DOHH2 (cell line): ENCODE data around the gene IFITM1.

Experiments used
- H3F3A ChIP-seq: fragments of 200-600 bp; sonication (generic), shearing (Covaris generic); 2 replicates; pipeline ENCODE4 v1.6.0; 2016; ENCODE audit warnings: antibody characterized with exemption, mild to moderate bottlenecking; ENCODE audit not compliant: control insufficient read depth, insufficient read depth
- H3K27ac ChIP-seq: fragments of 200-600 bp; sonication (generic); 2 replicates; pipeline ENCODE4 v1.5.1; 2014; ENCODE audit warnings: low read depth, mild to moderate bottlenecking, low read length, moderate library complexity
- H3K27me3 ChIP-seq: fragments of 200-600 bp; sonication (generic); 2 replicates; pipeline ENCODE4 v1.6.1; 2014; ENCODE audit warnings: mild to moderate bottlenecking, low read length, mixed read lengths; ENCODE audit not compliant: control insufficient read depth
- H3K36me3 ChIP-seq: fragments of 200-600 bp; sonication (generic); 2 replicates; pipeline ENCODE4 v1.6.1; 2014; ENCODE audit warnings: mild to moderate bottlenecking, low read length, moderate library complexity, mixed read lengths; ENCODE audit not compliant: control insufficient read depth
- H3K4me1 ChIP-seq: fragments of 200-600 bp; sonication (generic); 2 replicates; pipeline ENCODE4 v1.6.1; 2014; ENCODE audit warnings: mild to moderate bottlenecking, low read length, mixed read lengths; ENCODE audit not compliant: control insufficient read depth
- H3K4me2 ChIP-seq: fragments of 200-600 bp; sonication (generic); 2 replicates; pipeline ENCODE4 v1.6.0; 2014; ENCODE audit warnings: mild to moderate bottlenecking, low read length, moderate library complexity
- H3K4me3 ChIP-seq: fragments of 200-600 bp; sonication (generic); 2 replicates; pipeline ENCODE4 v1.5.1; 2014; ENCODE audit warnings: mild to moderate bottlenecking, low read length, mixed read lengths
- H3K79me2 ChIP-seq: fragments of 200-600 bp; sonication (generic); 2 replicates; pipeline ENCODE4 v1.6.1; 2014; ENCODE audit warnings: mild to moderate bottlenecking, low read length, mixed read lengths; ENCODE audit not compliant: control insufficient read depth
- H3K9me2 ChIP-seq: fragments of 200-600 bp; sonication (generic); replicated peaks from 2 replicates; pipeline ENCODE4 v1.6.1; 2014; ENCODE audit warnings: mild to moderate bottlenecking, low read length, mixed read lengths; ENCODE audit not compliant: control insufficient read depth
- H3K9me3 ChIP-seq: fragments of 200-600 bp; sonication (generic); 2 replicates; pipeline ENCODE4 v1.6.1; 2014; ENCODE audit warnings: antibody characterized with exemption, low read length, mixed read lengths; ENCODE audit not compliant: control insufficient read depth, insufficient read depth
- H4K20me1 ChIP-seq: fragments of 200-600 bp; sonication (generic); 2 replicates; pipeline ENCODE4 v1.6.0; 2014; ENCODE audit warnings: low read depth, mild to moderate bottlenecking, antibody characterized with exemption, low read length, moderate library complexity; ENCODE audit not compliant: control insufficient read depth, insufficient read depth
- CTCF ChIP-seq: fragments of 200-600 bp; sonication (generic); IDR thresholded peaks from one replicate; pipeline ENCODE4 v1.5.1; 2014; ENCODE audit warnings: antibody characterized with exemption, mild to moderate bottlenecking, low read depth, low read length; ENCODE audit not compliant: poor library complexity, severe bottlenecking
- EZH2phosphoT487 ChIP-seq: fragments of 200-600 bp; sonication (generic); IDR thresholded peaks from 2 replicates; pipeline ENCODE4 v1.6.1; 2017; ENCODE audit warnings: borderline replicate concordance, mild to moderate bottlenecking, antibody characterized with exemption, low read length, moderate library complexity, mixed read lengths

The IFITM1 gene

GRCh38 chr11:289712-290620, 23.9 kb upstream of the IFITM1 start:
- no peak overlapping the region for H3K27ac ChIP-seq
- H3K4me3 ChIP-seq, result peak overlapping the region; percentile 66
- TF ChIP-seq EZH2phosphoT487 (no peak), CTCF (no peak)

GRCh38 chr11:290621-291231, 23.1 kb upstream of the IFITM1 start:
- Histone ChIP-seq H3K27me3 (peaks cover 18% of the 10 kb centered on the region), H3K36me3 (no peaks in the 10 kb centered on the region), H3K4me1 (peaks cover 31% of the 10 kb centered on the region), H3K9me2 (no peaks in the 10 kb centered on the region), H3K4me3 (no peak overlapping the region), H3F3A (no peaks in the 10 kb centered on the region), H4K20me1 (no peaks in the 10 kb centered on the region), H3K9me3 (no peaks in the 10 kb centered on the region), H3K4me2 (peak overlapping the region; percentile 71; the same call in 1 of the 2 replicates), H3K27ac (no peak overlapping the region), H3K79me2 (no peaks in the 10 kb centered on the region)
- no peak for TF ChIP-seq CTCF
- no peak for TF ChIP-seq EZH2phosphoT487

More at GRCh38 chr11:289712-290620, 23.9 kb upstream of the IFITM1 start:
- peaks cover 20% of the 10 kb centered on the region for H3K27me3 ChIP-seq
- peaks cover 31% of the 10 kb centered on the region for H3K4me1 ChIP-seq
- H3K9me2 ChIP-seq, result no peaks in the 10 kb centered on the region
- H4K20me1 ChIP-seq, result no peaks in the 10 kb centered on the region
- no peaks in the 10 kb centered on the region for H3F3A ChIP-seq
- no peaks in the 10 kb centered on the region for H3K36me3 ChIP-seq
- H3K9me3 ChIP-seq, result no peaks in the 10 kb centered on the region
- peak overlapping the region; percentile 71 for H3K4me2 ChIP-seq
- no peaks in the 10 kb centered on the region for H3K79me2 ChIP-seq

GRCh38 chr11:291281-292210, 22.3 kb upstream of the IFITM1 start:
- no peaks in the 10 kb centered on the region for H4K20me1 ChIP-seq
- no peak overlapping the region for H3K27ac ChIP-seq
- H3K4me1 ChIP-seq, result peaks cover 31% of the 10 kb centered on the region
- no peaks in the 10 kb centered on the region for H3F3A ChIP-seq
- H3K27me3 ChIP-seq, result peaks cover 18% of the 10 kb centered on the region
- TF ChIP-seq EZH2phosphoT487 (no peak), CTCF (no peak)
- no peaks in the 10 kb centered on the region for H3K36me3 ChIP-seq
- H3K4me3 ChIP-seq, result no peak overlapping the region
- H3K9me3 ChIP-seq, result no peaks in the 10 kb centered on the region
- no peaks in the 10 kb centered on the region for H3K79me2 ChIP-seq
- H3K9me2 ChIP-seq, result no peaks in the 10 kb centered on the region
- H3K4me2 ChIP-seq, result no peak overlapping the region
